Measurements from ENCODE around the gene CLEC2L.

The CLEC2L gene

DNA sequence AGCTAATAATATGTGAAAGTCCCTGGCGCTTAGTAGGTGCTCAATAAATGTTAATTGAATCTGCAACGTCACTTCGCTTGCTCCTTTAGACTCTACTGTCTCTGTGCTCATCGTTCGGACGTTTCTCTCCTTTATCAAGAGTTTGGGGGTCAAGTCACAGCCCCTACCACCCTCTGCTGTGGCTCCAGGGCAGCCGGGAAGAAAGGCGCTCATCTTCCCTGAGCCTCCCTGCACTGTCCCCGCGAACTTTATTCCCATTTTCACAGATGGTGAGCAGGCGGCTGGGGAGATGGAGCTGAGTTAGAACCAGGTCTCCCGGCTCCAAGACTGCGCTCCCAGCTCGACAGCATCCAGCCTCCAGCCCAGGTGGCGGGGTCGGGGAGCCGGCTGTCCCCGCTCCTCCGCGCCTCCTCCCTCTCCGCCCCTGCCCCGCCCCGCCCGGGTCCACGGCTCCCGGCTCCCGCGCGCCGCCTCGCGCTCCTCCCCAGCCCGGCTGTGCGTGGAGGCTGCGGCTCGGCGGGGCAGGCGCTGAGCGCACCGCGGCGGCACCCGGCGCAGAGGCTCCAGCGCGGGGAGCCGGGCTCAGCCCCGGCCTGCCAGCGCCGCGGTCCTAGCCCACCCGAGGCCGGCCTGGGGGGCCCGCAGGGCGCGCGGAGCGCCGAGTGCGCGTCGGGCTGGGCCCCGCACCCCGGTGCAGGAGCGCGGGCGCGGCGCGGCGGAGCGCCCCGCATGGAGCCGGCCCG, at the start of gene CLEC2L:
TSS of gene CLEC2L (plus strand) at position 487 of the 743 bp plus-strand sequence. CDS start at position 730, 243 bp downstream.
- no peak for ATAC-seq

DNA sequence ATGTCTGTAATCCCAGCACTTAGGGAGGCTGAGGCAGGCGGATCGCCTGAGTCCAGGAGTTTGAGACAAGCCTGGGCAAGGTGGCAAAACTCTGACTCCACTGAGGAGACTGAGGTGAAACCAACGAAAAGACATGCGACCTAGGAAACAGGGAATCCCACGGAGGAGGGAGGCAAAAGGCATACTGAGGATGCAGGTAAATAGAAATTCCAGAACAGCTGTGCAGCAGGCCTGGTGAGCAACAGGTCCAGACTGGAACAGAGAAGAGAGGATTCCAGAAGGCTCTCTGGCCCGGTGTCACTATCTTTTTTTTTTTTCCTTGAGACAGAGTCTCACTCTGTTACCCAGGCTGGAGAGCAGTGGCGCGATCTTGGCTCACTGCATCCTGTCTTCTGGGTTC, 47.3 kb upstream of the CLEC2L start:
- ATAC-seq: no peak

DNA sequence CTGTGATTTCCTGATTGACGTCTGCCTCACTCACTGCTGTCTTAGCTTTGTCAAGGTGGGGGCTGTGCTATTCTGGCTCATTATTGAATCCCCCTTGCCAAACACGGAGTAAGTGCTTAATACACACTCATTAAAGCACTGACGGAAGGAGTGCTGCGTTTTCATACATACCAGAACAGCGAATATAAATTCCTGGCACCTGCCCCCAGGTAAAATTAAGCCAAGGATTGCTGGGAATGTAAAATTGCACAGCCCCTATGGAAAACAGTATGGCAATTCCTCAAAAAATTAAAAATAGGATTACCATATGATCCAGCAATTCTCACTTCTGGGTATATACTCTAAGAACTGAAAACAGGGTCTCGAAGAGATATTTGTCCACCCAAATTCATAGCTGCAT, 46.6 kb upstream of the CLEC2L start:
- ATAC-seq: no peak

DNA sequence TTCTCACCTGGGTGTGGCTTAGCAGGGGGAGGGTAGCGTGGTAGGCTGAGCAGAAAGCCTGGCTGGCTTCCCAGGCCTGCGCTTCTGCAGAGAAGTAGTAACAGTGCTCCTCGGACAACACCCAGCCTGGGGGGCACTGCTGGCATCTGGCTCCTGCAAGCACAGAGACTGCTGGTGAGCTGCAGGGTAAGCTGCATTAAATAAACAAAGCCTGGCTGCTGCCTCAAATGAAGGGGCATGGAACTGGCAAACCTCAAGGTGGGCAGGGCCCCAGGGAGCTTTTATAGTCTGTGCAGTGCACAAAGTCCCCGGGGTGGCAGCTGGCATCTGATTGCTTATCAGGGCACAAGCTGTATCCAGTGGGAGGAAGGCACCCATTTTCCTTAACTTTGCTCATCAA, 43.9 kb upstream of the CLEC2L start:
- ATAC-seq: no peak

DNA sequence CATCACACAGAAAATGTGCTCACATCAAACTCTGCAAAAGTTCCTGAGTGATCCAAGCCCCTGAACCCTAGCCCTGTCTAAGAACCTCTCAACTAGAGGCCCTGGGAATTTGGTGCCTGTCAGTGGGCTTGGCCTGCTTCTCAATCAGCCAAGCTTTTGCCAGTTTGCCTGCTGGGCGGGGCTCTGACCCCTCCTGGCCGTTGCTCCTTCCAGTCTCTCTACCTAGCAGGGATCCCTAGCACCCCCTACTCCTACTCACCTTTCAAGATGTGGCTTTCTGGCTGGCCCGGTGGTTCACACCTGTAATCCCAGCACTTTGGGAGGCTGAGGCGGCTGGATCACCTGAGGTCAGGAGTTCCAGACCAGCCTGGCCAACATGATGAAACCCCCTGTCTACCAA, 42.1 kb upstream of the CLEC2L start:
- ATAC-seq: no peak

DNA sequence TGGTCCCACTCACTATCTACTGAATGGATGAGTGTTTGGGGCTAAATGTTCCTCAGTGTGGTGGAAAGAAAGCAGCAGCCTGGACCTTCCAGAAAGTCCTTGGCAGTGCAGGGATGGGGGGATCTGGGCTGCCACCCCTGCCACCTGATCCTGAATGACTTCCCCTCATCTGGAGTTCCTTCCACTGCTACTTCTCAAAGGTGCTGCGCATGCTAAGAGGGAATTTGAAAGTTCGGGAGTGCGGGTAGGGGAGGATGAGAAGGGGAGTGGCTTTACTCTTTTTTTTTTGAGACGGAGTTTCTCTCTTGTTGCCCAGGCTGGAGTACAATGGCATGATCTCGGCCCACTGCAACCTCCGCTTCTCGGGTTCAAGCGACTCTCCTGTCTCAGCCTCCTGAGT, 41.4 kb upstream of the CLEC2L start:
- ATAC-seq: no peak

DNA sequence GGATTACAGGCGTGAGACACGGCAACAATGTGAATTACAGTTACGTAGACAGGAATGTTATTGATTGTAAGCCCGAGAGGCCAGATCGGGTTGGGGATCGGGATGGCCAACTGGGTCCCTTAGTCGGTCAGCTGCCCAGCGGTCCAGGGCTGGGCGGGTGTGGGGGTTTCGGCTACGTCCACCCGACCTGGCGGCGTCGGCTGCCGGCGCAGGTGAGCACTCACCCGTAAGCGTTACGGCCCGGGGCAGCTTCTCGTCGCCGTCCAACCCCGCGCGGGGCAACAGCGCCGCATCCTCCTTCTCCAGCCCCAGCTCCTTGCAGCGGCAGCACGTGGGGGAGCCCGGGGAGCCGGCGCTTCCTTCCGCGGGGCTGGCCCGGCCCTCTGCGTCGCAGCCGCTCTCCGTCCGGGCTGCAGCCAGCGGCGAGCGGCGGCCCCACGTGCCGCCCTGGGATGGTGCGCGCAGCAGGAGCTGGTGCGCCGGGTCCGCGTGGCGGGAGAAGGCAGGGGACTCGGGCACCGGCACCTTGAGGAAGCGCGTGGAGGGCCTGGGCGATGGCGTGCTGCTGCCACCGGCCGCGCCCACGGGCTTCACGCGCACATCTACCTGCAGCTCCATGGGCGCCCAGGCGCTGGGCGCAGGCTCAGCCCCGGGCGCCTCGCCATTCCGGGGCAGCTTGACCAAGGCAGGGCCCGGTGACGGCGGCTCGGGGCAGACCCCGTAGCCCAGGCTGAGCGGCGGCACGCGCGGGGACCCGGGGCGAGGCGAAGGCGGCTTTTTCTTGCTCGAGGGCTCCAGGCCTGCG, 40.6 kb upstream of the CLEC2L start:
- ATAC-seq: peak; percentile 6 to 15

DNA sequence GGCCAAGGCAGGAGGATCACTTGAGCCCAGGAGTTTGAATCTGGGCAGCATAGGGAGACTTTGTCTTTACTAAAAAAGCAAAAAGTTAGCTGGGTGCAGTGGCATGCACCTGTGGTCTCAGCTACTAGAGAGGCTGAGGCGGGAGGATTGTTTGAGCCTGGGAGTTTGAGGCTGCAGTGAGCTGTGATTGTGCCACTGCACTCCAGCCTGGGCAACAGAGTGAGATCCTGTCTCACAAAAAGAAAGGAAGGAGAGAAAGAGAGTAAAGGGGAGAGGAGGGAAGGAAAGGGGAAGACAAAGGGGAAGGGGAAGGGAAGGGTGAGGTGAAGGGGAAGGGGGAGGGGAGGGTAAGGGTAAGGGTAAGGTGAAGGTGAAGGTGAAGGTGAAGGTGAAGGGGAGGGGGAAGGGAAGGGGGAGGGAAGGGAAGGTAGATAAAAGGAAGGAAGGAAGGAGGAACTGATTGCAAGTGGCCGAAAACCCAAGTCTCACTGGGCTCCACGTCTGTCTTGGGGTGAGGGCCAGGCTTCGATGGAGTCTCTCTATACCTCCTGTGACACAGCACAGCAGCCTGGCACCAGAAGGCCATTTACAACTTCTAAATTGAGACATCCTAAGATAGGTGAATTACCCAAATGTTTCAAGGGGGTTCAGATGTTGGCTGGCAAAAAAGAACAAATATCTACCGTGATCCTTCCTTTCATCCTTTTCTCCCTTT, 36.0 kb upstream of the CLEC2L start:
- no peak for ATAC-seq

DNA sequence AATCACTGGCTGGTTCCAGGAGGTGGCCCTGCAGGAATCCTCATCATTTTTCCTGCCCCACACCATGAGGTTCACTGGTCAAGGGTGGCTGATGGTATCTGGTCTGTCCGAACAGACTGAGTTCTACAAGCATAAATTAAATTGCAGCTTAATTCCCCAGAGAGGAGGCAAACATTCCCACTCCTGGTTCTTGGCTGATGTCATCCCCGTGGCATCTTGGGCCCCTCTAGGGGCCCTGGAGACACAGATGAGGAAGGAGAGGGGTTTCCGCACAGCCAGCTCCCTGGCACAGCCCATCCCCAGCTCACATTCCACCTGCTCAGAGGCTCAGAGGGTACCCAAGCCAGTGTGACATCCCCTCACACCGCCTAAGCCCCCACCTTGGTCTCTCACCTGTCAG, 34.7 kb upstream of the CLEC2L start:
- ATAC-seq: no peak

DNA sequence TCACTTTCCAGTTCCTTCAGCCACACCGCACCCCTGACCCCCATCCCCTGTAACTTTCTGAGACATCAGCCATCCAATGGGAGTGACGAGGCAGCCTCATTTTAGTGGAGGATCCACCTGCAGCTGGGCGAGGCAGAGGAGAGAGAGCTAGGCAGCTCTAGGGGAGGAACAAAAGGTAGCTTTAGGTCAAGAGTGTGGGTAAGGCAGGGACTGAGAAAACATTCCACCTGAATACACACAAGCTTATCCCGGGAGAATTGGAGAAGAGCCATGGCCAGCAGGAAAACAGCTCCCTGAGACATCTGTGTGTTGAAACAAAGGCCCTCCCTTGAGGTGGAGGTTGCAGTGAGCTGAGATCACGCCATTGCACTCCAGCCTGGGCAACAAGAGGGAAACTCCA, 33.4 kb upstream of the CLEC2L start:
- no peak for ATAC-seq

DNA sequence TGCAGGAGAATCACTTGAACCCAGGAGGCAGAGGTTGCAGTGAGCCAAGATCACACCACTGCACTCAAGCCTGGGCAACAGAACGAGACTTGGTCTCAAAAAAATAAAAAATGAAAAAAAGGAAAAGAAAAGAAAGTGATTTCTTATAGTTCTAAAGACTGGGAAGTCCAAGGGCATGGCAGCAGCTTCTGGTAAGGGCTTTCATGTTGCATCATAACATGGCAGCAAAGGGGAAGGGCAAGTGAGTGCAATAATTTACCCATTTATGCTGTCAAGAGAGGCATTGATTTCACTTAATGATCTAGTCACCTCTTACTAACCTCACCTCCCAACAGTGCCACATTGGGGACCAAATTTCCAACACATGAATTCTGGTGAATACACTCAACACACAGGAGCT, 31.2 kb upstream of the CLEC2L start:
- ATAC-seq: no peak

DNA sequence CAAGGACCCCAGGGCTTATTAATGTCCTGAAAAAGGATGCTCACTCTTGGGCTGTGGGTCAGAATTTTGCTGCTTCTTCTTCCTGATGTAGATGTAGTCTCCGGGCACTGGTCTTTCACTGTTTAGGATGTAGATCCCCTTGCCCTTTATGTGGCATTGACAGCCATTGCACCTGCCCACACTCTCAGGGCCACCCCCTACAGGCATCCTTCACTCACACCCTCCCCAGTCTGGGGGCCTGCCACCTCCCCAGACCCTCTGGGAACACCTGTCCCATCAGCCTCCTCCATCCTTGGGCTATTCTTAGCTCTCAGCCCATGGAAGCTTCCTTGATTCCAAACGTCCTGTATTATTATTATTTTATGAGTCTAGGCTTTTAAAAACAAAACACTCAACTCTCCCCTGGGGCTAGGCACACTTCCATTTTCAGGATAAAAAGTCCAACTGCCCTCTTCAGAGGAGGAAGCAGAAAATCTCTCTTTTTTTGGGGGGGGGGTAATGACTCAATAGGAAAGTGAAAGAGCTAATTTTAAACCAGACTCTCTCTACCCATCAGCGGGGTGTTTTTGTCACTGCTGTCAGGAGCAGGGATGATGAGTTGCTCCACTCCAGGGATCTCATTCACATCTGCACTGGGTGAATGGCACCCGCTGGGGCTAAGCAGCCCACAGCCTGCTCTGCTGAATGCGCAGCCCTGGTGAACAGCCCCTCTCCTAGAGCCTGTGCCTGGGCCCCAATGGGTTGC, 28.5 kb upstream of the CLEC2L start:
- peak; percentile 62 to 76 for ATAC-seq

DNA sequence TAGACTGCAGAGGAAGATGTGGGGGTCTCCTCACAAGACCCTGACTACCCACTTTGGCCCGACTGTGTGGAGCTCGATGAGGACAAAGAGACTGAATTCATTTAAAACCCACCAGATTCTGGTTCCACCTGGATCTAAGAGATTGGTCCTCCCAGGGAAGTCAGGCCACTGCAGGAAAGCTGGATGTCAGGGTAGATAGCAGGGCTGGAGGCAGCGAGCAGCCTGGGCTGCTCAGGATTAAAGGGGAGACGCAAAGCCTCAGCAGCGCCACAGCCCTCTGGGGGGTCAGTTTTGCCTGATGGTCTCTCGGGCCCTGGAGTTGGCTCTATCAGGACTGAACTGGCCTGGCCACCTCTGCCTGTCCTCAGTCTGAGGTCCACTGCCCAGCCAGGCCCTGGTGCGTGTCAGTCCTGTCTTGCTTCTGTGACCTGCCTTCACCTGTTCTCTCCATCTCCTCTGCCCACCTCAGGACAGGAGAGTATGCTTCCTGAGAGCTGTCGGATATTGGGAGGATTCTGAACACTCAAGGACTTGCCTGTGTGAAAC, 27.8 kb upstream of the CLEC2L start:
- ATAC-seq: no peak

DNA sequence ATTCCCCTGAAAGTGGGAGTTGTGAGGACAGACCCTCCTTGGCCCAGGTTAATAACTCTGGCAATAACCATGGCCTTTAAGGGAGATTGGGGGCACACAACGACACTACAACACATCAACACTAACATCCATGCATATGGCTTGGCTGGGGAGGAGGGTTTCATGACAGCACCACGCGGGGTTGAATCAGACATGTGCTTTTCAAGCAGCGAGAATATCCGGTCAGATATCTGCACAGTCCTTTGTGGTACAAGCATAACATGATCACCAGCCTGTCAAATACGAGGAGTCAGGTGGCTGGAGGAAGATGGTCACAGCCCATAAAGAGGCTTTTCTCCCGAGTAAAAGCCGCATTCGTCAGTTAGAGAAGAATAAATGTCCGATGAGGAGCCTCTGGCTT, 27.0 kb upstream of the CLEC2L start:
- no peak for ATAC-seq

DNA sequence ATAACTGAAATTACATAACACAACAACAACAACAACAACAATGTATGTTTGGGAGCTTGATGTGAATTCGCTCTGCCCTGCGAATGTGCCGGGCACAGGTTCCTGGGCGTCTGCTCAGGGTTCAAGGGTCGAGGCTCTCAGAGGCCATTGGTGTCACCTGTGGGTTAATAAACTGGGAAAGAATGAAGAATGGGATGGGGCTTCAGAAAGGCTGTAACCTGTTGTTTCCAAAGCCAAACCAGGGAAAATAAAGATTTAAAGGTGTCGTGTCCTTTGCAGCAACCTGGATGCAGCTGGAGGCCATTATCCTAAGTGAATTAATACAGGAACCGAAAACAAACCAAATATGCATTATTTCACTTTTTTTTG, 22.7 kb upstream of the CLEC2L start:
- ATAC-seq: no peak

DNA sequence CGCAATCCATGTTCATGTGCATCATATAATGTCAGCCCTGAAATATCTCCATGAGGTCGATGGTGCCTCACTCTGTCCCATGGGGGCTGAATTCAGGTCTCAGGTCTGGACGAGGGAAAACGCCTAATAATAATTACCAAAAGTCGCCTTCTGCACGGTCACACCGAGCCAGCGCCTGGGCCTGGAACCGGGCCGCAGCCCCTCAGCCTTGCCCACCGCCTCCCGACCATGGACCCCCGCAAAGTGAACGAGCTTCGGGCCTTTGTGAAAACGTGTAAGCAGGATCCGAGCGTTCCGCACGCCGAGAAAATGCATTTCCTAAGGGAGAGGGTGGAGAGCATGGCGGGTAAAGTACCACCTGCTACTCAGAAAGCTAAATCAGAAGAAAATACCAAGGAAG, 21.3 kb upstream of the CLEC2L start:
- ATAC-seq: no peak

DNA sequence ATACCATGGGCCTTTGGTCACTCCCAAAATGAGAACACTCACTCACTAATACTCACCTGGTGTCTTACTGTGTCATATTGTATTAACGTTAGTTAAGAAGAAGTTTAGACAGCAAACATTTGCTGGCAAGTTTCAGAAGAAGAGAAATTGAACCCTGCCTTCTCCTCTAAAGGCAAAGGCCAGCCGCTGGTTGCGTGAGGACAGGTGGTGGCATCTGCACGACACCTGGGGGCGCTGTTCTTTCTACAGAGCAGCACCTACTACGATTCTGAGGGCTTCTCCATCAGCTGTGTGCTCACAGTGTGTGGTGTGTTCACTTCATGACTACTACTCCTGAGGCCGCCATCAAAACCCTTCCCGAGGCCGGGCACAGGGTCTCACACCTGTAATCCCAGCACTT, 17.9 kb upstream of the CLEC2L start:
- no peak for ATAC-seq

DNA sequence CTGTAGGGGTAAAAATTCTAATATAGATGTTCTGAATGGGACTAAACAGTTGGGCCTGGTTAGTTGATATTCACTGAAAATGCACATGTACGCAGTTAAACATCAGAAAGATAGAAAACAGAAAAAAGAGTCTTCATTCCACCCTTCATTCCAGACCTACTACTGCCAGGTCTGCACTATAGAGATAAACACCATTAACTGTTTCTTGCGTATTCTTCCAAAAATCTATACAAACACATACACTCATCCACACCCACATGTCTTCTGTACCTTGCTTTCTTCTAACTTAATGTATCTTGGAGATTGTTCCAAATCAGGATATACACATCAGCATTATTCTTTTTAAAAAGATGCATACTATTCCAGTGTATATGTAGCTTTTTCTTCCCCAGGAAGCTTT, 13.9 kb upstream of the CLEC2L start:
- ATAC-seq: no peak

DNA sequence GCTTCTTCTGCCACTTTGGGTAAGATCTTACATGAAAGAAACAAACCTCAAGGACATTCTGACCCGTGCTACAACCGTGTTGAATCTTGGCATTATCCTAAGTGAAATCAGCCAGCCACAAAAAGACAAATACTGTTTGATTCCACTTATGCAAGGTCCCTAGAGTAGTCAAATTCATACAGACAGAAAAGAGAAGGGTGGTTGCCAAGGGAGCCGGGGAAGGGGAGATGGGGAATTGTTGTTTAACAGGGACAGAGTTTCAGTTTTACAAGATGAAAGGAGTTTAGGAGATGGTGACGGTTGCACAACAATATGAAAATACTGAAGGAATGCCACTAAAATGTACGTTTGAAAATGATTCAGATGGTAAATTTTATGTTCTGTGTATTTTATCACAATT, 12.2 kb upstream of the CLEC2L start:
- no peak for ATAC-seq

DNA sequence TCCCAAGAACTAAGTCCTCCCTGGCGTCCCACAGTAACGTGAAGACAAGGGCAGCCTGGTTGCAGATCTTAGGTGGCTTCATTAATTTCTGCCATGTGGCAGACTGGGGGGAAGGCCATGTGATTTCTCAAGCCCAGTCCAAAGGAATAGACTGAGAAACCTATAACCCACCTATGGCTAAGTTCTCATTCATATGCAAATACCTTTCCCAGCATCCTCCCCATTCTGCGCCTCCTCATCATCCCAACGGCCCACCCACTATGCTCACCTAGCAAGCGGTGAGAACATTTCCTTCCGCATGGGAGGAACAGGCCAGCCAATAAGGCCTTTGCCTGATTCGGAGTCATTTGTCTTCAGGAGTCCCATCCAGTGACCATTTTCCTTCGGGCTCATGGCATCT, 8.2 kb upstream of the CLEC2L start:
- no peak for ATAC-seq

DNA sequence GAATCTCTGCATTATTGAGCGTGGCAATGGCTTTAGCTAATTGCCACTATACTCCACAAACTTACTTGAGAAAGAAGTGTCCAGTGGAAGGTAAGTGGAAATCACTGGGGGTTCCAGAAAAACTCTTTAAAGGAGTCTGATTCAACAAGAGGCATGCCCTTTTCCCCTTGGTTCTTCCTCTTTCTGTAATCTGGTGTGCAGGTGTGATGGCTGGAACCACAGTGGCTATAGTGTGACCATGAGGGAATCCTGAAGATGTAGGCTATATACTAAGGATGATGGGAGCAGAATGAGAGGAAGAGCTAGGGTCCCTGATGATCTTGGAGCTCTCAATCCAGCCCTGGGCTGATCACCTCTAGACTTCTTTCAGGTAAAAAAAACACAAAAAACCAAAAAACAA, 2.0 kb upstream of the CLEC2L start:
- ATAC-seq: no peak

DNA sequence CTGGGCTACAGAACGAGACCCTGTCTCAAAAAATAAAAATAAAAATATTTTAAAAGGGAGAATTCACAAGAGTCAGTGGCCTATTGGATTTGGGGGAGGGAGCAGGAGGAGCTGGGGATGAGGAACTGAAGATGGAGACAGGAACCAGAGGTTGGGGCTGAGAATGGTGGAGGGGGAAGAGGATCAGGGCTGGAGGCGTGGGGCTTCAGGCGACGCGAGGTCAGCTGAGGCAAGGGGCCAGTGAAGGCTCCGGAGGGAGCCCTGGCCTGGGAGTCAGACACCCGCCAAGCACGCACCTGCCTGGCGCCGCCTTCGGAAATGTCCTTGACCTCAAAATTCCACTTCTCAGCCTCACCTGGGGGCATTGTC, 671 bp upstream of the CLEC2L start:
- ATAC-seq: no peak
